Stimulated activated CD8-positive, alpha-beta memory T cell treated with anti-CD3 and anti-CD28 coated beads, Interleukin-15, amount 100 ng/mL, for 24 hours (primary cell): ENCODE data around the gene EXOC4.
"Not testable (repeated sequence)": the region's sequence is repeated elsewhere in the genome, so short reads cannot be mapped to it uniquely, and the experiment has no call there.

Source experiments
- DNase-seq: peaks from one replicate; pipeline ENCODE4 v3.0.0-alpha.2; 2020; ENCODE audit warnings: low read depth

Gene EXOC4

DNA sequence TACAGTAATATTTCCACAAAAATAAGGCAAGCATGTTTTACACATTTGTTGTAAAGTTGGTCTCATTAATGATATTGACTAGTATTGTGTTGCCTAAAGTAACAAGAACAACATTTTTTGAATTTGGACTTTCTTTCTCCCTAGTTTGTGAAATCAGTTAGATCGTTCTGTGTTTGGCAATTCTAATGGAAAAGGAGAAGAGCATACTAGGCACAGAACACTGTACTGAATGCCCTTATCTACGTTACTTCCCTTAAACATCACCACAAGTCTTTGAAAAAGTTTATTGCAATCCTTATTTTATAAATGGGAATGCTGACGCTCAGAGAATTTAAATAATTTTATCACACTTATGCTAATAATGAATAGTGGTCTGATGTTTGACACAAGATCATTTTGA, 372.2 kb downstream of the EXOC4 start:
- DNase-seq: no peak

DNA sequence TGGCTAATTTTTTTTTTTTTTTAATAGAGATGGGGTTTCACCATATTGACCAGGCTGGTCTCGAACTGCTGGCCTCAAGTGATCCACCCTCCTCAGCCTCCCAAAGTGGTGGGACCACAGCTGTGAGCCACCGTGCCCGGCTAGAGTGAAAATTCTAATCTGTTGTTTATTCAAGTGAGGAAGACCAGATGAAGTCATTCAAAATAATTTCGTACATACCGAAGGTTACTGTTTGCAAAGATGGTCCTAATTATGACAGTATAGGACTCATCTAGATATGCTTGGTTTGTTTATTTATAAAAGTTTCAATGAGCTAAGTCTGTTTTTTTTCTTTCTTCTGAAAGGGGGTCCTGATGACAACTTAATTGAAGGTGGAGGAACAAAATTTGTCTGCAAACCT, 376.8 kb downstream of the EXOC4 start:
- DNase-seq: no peak

DNA sequence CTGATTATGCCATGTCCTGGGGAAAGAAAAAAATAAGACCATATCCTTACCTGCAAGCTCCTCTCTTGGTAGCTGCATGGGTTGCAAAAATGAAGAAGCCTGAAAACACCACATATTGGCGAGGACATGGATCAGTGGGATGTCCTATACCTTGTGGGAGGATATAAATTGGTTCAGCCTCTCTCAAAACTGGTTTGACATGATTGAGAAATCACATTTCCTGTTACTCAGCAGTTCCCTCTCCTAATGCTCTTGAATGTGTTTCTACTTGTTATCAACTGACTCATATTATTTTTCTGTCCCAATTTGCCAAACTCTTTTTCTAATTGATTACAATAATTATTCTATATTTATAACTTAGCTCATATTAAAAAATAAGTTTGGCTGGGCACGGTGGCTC, 380.2 kb downstream of the EXOC4 start:
- no peak for DNase-seq

DNA sequence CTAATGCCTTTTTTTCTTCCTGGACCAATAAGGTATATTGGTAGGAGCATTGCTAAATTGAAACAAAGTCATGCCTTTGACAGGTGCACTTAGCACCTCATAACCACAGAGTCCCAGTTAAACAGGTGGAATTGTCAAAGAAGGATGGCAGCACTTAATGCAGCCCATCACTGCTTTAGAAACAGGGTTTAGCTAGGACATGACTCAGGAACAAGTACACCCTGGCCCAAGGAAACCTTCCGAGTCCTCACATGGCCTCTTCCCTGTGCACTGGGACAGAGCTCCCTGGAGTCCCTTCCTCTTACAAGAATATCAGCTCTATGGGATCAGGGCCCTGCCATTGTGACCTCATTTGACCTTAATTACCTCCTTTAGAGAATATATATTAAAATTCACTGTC, 382.7 kb downstream of the EXOC4 start:
- DNase-seq: no peak

DNA sequence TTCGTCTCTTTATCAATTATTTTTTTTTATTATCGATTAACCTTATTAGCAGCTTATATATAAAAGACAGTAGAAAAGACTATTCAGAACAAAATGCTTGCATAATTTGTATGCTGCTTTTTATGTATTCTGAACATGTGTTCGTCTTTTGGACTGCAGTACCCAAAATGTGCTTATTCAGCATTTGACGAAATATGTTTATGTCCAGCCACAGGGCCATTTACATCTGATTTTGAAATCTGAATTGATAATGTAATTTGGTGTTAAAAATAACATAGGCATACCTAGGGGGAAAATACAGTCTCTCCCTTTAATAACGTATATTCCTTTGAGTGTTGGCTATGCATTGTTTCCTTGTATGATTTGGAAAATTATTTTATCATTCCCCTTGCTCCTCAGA, 386.0 kb downstream of the EXOC4 start:
- DNase-seq: no peak

DNA sequence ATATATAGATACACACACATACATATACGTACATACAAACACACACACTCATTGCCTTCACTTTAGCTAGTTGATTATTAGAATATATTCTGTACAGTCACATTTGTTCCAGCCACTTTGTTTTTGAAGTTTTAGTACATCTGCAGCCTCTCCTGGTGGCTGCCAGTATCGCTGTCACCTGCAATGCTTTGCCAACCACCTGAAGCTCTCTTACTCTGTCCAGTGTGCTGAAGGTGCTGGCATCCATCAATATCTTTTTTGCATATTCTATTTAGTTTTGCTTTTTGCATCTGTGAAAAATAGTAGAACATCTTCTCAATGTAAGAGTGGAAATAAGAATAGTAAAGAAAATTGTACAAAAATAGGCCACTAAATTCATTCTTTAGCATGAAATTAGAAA, 388.6 kb downstream of the EXOC4 start:
- DNase-seq: no peak

DNA sequence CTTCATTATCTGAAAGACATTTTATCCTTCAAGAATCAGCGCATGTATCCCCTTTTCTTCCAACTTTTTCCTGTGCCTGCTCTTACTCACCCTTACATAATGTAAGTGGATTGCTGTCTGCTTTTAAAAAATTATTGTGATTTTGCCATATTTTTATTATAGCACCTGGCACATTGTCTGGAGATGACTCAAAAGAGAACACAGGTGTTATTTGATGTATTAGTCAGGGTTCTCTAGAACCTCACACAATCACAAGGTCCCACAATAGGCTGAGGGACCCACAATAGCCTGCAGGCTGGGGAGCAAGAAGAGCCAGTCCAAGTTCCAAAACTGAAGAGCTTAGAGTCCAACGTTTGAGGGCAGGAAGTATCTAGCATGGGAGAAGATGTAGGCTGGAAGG, 390.0 kb downstream of the EXOC4 start:
- DNase-seq: no peak

DNA sequence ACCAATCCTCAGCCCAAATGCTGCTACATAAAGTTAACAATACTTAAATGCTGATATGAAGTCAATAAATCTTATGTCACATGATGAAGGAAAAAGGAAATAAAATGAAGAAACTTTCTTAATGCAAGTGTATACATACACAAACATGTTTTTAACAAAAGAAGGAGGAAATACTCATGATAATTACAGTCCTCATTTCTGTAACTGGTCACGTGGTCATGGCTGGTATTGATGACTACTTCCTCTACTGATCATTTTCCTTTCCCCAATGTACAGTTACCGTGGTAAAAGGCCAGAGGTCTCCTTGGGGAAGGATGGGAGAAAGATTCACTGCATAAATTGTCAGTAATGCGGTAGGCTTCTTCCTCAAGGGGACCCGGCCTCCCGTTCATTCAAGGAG, 390.8 kb downstream of the EXOC4 start:
- DNase-seq: not testable (repeated sequence)

DNA sequence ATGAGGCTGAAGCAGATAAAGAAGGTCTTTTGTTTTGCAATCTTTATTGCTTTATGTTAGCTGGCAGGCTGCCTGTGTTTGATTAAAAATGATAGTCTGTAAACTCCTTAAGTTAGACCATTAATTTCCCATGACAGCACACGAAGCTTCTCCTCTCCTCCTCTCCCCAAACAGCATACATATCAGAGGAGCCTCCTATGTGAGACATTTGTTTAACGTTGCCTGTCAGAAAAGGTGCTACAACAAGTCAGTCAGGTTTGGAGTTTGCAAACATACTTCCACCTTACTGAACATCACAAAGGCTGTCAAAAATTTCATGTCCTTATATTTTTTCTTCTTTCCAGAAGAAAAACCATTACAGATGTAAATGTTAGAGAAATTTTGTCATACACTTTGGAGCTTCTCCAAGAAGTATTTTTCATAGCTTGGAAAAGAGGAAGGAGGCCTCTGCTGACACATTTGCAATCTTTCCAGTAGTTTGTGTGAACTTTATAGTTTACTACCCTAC, 393.1 kb downstream of the EXOC4 start:
- DNase-seq: no peak

DNA sequence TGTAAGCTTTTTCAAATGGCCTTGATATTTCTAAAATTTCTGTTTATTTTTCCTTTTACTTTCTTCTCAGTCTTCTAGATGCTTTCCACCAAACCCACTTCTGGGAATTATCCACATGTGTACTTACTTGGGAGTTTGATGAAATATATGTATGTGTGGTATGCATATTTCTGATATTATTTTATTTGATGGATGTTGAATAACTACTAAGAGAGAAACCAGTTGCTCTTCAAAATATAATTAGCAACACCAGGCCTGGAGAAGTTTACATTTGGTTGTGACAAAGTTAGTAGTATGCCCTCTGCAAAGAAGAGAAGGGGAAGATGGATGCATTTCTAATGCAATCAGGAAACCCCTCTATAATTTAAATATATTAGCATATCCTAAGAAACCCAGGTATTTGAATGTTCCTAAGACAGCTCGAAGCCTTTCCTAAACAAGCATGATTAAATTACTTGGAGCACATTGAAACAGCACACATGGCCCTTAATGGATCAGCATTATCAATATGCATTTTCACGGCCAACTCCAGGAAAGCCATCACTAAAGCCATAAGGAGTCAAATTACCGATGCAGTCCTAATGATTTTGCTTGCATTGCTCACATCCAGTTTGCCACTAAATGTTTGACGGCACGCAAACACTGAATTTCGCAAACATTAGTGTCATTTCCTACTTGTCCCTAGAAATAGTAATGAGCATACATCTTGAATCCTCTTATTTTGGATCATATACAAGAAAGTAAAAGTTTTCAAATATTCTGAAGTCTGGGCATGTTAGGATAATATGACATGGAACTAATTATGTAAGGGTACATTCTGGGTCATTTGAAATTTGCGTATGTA, 393.8 kb downstream of the EXOC4 start:
- no peak for DNase-seq

DNA sequence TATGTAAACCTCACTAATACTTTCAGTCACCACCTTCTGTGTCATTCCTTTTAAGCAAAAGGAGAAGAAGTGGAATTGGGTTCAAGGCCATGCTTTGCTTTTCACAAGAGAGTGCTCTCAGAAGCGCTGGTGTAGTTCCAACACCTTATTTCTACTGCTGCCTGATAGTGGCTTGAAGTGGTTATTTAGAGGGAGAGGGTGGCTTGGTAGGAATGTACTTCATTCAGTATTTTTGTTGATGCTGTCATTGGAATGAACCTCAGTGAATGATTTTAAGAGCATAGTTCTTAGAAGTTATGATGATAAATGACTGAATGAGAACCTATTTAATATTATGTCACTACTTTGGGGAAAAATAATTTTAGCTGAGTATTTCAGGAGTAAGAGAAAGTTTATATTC, 396.7 kb downstream of the EXOC4 start:
- no peak for DNase-seq

DNA sequence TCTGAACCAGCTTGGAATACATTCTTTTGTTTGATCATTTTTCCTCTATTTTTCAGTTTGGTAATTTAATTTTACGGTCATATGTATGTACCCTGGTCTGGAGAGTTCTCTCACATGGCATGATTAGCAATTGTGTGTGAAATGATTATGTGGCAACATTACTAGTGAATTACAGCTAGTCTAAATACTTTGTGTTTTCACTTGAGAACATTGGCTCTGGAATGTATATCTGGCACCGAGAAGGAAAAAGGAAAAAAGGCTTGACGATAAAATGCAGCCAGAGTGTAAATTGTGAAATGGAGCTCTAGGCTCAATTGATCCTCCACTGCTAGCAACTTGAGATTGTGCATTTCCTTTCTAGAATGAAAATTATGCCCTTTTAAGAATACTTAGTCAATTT, 397.2 kb downstream of the EXOC4 start:
- no peak for DNase-seq

DNA sequence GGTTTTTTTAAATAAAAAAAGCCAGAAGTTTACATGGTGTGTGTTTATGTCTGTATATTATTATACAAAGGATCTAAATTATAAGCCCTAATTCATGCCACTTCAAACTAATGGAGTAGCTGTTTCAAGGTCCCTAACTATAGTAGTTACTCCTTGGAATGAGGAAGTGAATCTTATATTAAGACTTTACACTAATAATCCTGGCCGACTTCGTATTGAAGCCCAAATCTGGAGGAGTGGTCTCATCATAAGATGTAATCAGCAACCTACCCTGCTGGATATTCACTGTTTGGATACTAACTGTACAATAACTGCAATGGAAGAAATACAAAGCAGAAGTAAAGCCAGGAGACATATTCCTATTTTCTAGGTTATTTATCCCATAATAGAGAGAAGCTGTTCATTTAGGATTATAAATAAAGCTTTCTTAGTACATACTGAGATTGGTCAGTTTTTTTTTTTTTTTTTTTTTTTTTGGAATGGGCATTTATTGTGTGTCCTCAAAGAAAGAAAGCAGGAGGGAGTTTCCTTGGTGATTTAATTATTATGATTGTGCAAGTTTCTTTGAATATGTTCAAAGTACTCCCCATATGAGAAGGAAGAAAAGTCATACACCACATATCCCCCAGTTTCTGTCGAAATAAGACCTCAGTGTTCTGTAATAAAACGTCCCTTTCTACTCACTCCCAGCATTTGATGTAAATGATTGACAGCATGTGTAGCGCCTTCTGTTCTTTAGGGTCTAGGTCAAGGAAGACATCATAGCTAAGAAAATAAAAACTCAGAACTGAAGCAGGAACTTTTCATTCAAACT, 397.8 kb downstream of the EXOC4 start:
- DNase-seq: no peak

DNA sequence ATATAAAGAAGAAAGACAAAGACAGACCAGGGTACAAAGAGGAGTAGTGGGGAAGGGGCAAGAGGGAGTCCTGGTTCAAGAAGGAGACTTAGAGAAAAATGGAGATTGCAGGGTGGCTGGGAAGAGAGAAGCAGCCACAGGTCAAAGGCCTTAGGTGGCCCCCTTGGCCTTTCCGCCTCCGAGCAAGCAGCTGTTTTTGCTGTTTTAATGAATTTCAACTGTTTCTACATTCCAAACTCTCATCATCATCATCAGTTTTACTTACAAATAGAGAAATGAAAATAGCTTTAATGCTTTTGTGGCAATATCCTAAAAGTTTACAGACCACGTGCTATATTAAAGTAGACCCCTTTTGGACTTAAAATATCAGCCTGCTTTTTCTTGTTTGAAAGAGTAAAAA, 399.7 kb downstream of the EXOC4 start:
- DNase-seq: no peak

DNA sequence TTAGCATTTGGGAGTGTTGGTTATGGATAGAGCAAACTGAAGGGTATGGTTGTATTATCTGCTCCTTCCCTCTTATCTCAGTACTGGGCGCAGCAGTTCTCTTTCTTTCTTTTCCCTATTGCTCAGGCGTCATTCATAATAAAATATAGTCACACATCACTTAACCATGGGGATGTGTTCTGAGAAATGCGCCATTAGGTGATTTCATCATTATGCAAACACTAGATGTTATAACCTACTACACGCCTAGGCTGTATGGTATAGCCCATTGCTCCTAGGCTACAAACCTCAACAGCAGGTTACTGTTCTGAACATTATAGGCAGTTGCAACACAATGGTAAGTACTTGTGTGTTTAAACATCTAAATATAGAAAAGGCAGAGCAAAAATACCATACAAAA, 401.7 kb downstream of the EXOC4 start:
- no peak for DNase-seq

DNA sequence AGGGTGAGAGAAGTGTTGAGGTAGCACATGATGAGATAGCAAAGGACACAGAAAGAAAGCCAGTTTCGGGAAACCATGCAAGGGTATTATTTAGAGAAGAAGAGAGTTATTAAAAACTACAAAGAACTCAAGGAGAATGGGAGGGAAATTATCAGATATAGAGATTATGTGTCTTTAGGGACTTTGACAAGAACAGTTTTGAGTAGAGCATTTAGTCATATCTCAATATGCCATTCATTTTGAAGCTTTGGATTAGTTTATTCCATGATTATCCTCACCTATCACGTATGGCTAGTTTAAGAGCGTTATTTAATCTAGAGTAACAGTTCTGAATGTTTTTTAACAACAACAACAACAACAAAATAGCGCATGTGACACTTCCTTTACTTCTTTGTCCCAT, 409.4 kb downstream of the EXOC4 start:
- DNase-seq: no peak

DNA sequence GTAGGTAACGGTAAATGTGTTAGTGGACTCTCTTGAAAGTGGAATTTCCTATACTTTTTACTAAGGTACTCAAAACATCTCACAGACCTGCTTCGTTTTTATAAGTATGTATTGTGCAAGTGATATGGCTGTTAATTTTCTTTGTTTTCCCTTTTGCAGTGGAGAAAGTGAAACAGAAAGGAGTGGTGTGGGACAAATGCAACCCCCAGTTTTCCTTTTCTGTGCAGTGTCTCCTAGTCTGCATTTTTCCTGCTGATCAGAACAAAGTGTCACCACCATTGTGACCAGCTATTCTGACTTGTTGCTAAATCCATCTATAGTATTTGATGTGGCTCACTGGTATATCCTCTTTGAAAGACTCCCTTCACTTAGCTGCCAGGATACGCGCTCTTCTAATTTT, 410.0 kb downstream of the EXOC4 start:
- no peak for DNase-seq

DNA sequence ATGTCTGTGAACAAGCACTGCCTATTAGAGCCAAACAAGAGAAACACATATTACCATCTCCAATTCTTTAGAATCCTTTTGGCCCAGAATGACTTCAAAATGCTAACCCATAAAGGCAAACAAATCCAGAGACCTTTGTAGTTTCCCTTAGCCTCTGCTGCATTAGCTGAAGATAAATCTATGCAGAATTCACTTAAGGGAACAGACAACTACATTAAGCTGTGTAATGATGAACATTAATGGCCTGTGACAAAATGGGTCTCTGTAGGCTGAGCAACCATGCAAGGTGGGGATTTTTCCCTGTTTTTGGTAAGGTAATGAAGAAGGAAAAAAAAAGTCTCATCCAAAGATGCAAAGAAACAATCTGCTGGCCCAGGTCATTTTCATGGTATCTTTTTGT, 411.6 kb downstream of the EXOC4 start:
- no peak for DNase-seq

DNA sequence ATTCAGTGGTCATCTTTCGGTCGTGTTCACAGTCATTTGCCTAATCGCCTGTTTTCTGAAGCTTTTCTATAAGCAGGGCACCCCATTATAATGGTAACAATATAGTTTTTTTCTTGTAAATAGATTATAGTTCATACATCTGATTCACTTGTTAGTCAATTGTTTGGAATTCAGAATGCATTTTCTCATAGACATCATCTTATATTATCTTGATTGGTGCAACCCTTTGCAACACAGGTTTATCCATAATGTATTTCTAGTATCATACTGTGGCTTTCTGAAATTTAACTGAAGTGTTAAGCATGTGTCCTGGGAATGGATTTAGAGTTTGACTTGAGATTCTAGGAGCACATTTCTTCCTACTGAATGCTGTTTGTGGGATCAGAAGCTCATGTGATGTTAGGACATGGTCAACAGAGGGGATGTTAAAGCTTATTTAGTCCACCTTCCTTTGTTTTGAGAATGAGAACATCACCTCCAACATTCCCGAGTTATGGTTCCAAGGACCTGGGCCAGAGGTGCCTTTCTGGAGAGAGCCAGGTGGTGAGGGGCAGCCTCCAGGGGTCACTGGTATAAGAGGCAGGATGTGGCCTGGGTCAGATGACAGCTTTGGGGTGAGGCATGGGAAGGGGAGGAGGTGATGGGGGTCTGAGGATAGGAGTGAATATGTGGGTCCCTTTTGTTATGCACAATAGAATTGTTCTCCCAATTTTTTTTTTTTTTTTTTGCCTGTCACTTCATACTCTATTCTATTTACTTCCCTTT, 415.6 kb downstream of the EXOC4 start:
- DNase-seq: no peak

DNA sequence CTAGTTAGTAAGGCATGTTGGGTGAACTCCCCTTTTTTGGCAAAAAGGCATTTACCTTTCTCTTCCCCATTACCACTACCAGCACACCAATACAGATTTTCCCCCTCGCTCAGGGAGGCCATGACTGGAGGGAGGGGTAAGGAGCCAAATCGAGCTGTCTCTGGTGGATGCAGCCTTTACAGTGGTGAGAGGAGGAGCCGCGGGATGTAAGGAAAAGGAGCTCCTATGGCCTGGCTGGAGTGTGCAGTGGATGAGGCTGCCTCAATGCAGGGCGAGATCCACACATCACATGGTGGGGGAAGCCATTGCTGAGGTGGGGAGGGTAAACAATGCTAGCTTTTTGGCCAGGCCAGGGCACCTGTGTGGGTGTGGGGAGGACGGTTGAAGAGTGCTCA, 416.2 kb downstream of the EXOC4 start:
- no peak for DNase-seq

DNA sequence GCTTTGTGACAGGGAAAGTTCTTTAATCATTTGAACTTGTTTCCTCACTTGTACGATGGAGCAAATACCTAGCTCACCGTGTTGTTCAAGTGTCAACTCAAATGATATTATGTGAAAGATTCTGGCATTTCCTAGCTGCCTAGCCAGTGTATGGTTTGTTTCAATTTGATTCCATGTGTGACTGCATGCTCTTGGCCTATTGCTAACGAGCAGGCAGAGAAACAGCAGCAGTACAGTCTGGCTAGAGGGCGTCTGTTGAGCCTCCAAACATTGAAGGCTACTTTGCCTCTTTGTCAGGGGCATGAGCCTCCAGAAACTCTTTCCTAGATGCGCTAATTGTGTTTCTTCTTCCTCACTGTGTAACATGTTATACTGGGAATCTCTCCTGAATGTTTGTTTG, 417.4 kb downstream of the EXOC4 start:
- no peak for DNase-seq

DNA sequence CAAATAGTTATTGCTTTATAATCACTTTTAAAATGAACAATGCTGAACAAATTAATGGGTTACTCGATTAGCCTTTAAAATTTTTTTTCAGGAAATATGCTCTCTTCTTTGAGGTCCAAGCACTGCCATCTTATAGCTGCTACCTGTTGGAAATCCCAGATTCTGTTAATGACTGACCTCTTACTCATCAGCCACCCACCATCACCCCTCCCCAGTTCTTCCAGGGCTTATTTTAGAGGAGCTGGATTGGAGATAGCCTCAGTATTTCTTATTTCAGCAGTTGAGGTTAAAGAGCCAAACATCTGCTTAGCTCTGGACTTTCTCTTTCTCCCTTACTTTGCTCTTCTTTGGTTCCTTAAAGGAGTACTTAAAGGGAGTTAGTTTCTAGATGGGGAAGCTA, 420.0 kb downstream of the EXOC4 start:
- DNase-seq: no peak
